MM.1S (cell line): ENCODE measurements around the gene DIP2B.

Experiments used
- DNase-seq: peaks from one replicate; pipeline ENCODE4 v3.0.0-alpha.2; 2015
- H2AFZ ChIP-seq: fragments of 300-600 bp; sonication (generic); 2 replicates; pipeline ENCODE4 v1.6.0; 2016; ENCODE audit warnings: antibody characterized with exemption, low read length
- H3F3A ChIP-seq: fragments of 300-600 bp; sonication (generic); 2 replicates; pipeline ENCODE4 v1.6.1; 2016; ENCODE audit warnings: mild to moderate bottlenecking, antibody characterized with exemption, low read length, moderate library complexity, mixed read lengths; ENCODE audit not compliant: insufficient read depth
- H3K27ac ChIP-seq: fragments of 300-600 bp; sonication (generic); 2 replicates; pipeline ENCODE4 v1.5.1; 2016; ENCODE audit warnings: mild to moderate bottlenecking, low read length
- H3K27me3 ChIP-seq: fragments of 300-600 bp; sonication (generic); replicated peaks from 2 replicates; pipeline ENCODE4 v1.6.0; 2016; ENCODE audit warnings: low read length; ENCODE audit not compliant: insufficient read depth
- H3K36me3 ChIP-seq: fragments of 300-600 bp; sonication (generic); replicated peaks from 2 replicates; pipeline ENCODE4 v1.6.1; 2016; ENCODE audit warnings: mild to moderate bottlenecking, low read length, mixed read lengths; ENCODE audit not compliant: insufficient read depth
- H3K4me1 ChIP-seq: fragments of 300-600 bp; sonication (generic); 2 replicates; pipeline ENCODE4 v1.6.1; 2016; ENCODE audit warnings: low read length, mixed read lengths
- H3K4me2 ChIP-seq: fragments of 300-600 bp; sonication (generic); 2 replicates; pipeline ENCODE4 v1.6.0; 2016; ENCODE audit warnings: low read depth, low read length
- H3K4me3 ChIP-seq: fragments of 300-600 bp; sonication (generic); 2 replicates; pipeline ENCODE4 v1.5.1; 2016; ENCODE audit warnings: low read length, mixed read lengths
- H3K79me2 ChIP-seq: fragments of 300-600 bp; sonication (generic); 2 replicates; pipeline ENCODE4 v1.6.1; 2016; ENCODE audit warnings: mixed run types, low read length, mixed read lengths
- H3K9ac ChIP-seq: fragments of 300-600 bp; sonication (generic); 2 replicates; pipeline ENCODE4 v1.6.1; 2016; ENCODE audit warnings: low read length, mixed read lengths
- H3K9me2 ChIP-seq: fragments of 300-600 bp; sonication (generic); replicated peaks from 2 replicates; pipeline ENCODE4 v1.6.1; 2016; ENCODE audit warnings: mild to moderate bottlenecking, low read length, mixed read lengths; ENCODE audit not compliant: insufficient read depth
- H3K9me3 ChIP-seq: fragments of 300-600 bp; sonication (generic); replicated peaks from 2 replicates; pipeline ENCODE4 v1.6.1; 2016; ENCODE audit warnings: mild to moderate bottlenecking, low read length, mixed read lengths; ENCODE audit not compliant: insufficient read depth
- H4K20me1 ChIP-seq: fragments of 300-600 bp; sonication (generic); 2 replicates; pipeline ENCODE4 v1.6.1; 2016; ENCODE audit warnings: mild to moderate bottlenecking, low read length, moderate library complexity, mixed read lengths; ENCODE audit not compliant: insufficient read depth
- CTCF ChIP-seq: fragments of 300-600 bp; sonication (generic); IDR thresholded peaks from 2 replicates; pipeline ENCODE4 v1.5.1; 2016; ENCODE audit warnings: antibody characterized with exemption, low read length, mixed read lengths
- EZH2 ChIP-seq: fragments of 300-600 bp; sonication (generic); optimal IDR thresholded peaks from 2 replicates; pipeline ENCODE3; 2017; ENCODE audit warnings: low read depth, mild to moderate bottlenecking, antibody characterized with exemption, low read length, mixed read lengths
- EZH2phosphoT487 ChIP-seq: fragments of 300-600 bp; sonication (generic); IDR thresholded peaks from 2 replicates; pipeline ENCODE4 v1.6.1; 2018; ENCODE audit warnings: antibody characterized with exemption, low read length

Gene DIP2B

GRCh38 chr12:50753232-50753769, 248.5 kb downstream of the DIP2B start:
- Histone ChIP-seq H3K9me2 (no peaks in the 10 kb centered on the region), H3K36me3 (no peaks in the 10 kb centered on the region), H3K27me3 (no peaks in the 10 kb centered on the region), H3K4me1 (peaks cover 10% of the 10 kb centered on the region), H3K79me2 (no peaks in the 10 kb centered on the region), H4K20me1 (no peaks in the 10 kb centered on the region), H3K4me2 (no peak overlapping the region), H3F3A (no peaks in the 10 kb centered on the region), H3K4me3 (no peak overlapping the region), H2AFZ (no peak overlapping the region), H3K9me3 (no peaks in the 10 kb centered on the region), H3K9ac (no peak overlapping the region), H3K27ac (no peak overlapping the region)
- DNase-seq = no peak
- no peak for TF ChIP-seq EZH2
- TF ChIP-seq EZH2phosphoT487 = no peak
- no peak for TF ChIP-seq CTCF

GRCh38 chr12:50763639-50764285, 259.0 kb downstream of the DIP2B start, which contains the start of gene ATF1:
Gene ATF1, plus strand, starts transcription at chr12:50764101. Its CDS starts 16,045 bp downstream, at chr12:50780146.
- Histone ChIP-seq H3K9me3 (no peaks in the 10 kb centered on the region), H3K4me1 (peaks cover 13% of the 10 kb centered on the region; the same call in 1 of the 2 replicates), H2AFZ (peak within 1 kb of the TSS; percentile 95), H3K27me3 (no peaks in the 10 kb centered on the region), H3K36me3 (no peaks in the 10 kb centered on the region), H3K4me3 (peak within 1 kb of the TSS; percentile 84), H3F3A (peaks cover 18% of the 10 kb centered on the region), H4K20me1 (no peaks in the 10 kb centered on the region), H3K9ac (peak within 1 kb of the TSS; percentile 98), H3K4me2 (peak within 1 kb of the TSS; percentile 68), H3K27ac (peak within 1 kb of the TSS; percentile 91), H3K9me2 (no peaks in the 10 kb centered on the region), H3K79me2 (peaks cover 50% of the 10 kb centered on the region)
- DNase-seq = peak; percentile 91
- TF ChIP-seq EZH2 (no peak), CTCF (no peak), EZH2phosphoT487 (no peak)

GRCh38 chr12:50764286-50765094, 259.7 kb downstream of the DIP2B start:
- H3K27ac ChIP-seq = peak overlapping the region; percentile 91

More at GRCh38 chr12:50764286-50765094, 259.7 kb downstream of the DIP2B start:
- H3K36me3 ChIP-seq = no peaks in the 10 kb centered on the region
- peak; percentile 69 for DNase-seq
- no peaks in the 10 kb centered on the region for H3K27me3 ChIP-seq
- peaks cover 18% of the 10 kb centered on the region for H3F3A ChIP-seq
- no peaks in the 10 kb centered on the region for H4K20me1 ChIP-seq
- peak overlapping the region; percentile 55 for H3K4me2 ChIP-seq
- peaks cover 57% of the 10 kb centered on the region for H3K79me2 ChIP-seq
- no peaks in the 10 kb centered on the region for H3K9me3 ChIP-seq
- TF ChIP-seq EZH2 (no peak), CTCF (no peak), EZH2phosphoT487 (no peak)
- H3K4me3 ChIP-seq = peak overlapping the region; percentile 84
- peak overlapping the region; percentile 91 for H2AFZ ChIP-seq
- peak overlapping the region; percentile 98 for H3K9ac ChIP-seq
- H3K9me2 ChIP-seq = no peaks in the 10 kb centered on the region
- peaks cover 16% of the 10 kb centered on the region; the same call in 1 of the 2 replicates for H3K4me1 ChIP-seq
